H9 (cell line): ENCODE results near the gene C2orf68. TPM values are rescaled to one million over a fixed set of nuclear protein-coding genes. Genes with fewer than 3 reads are reported as not detected.

Source experiments
- DNase-seq: peaks from one replicate; pipeline ENCODE4 v3.0.0-alpha.2; 2017
- H2AFZ ChIP-seq: one replicate; pipeline ENCODE4 v1.6.1; 2013; ENCODE audit warnings: mild to moderate bottlenecking, low read length, control low read depth, moderate library complexity
- H2AK5ac ChIP-seq: 2 replicates; pipeline ENCODE4 v1.6.1; 2013; ENCODE audit warnings: low read length, control low read depth, mixed read lengths; ENCODE audit not compliant: insufficient read length
- H2BK120ac ChIP-seq: one replicate; pipeline ENCODE4 v1.6.1; 2013; ENCODE audit warnings: low read depth, mild to moderate bottlenecking, low read length, control low read depth, inconsistent platforms; ENCODE audit not compliant: poor library complexity, severe bottlenecking
- H2BK12ac ChIP-seq: 2 replicates; pipeline ENCODE4 v1.6.1; 2013; ENCODE audit warnings: low read length, control low read depth, mixed read lengths, low read depth; ENCODE audit not compliant: insufficient read length
- H2BK15ac ChIP-seq: 2 replicates; pipeline ENCODE4 v1.6.1; 2013; ENCODE audit warnings: low read depth, low read length, control low read depth
- H2BK20ac ChIP-seq: one replicate; pipeline ENCODE4 v1.6.1; 2013; ENCODE audit warnings: low read depth, mild to moderate bottlenecking, low read length, control low read depth, inconsistent platforms; ENCODE audit not compliant: poor library complexity, severe bottlenecking
- H2BK5ac ChIP-seq: 2 replicates; pipeline ENCODE4 v1.6.1; 2013; ENCODE audit warnings: low read length, control low read depth, mixed read lengths; ENCODE audit not compliant: insufficient read length
- H3K14ac ChIP-seq: 2 replicates; pipeline ENCODE4 v1.6.1; 2013; ENCODE audit warnings: low read length, control low read depth; ENCODE audit not compliant: insufficient read depth
- H3K18ac ChIP-seq: 2 replicates; pipeline ENCODE4 v1.6.1; 2013; ENCODE audit warnings: low read depth, mild to moderate bottlenecking, mixed read lengths, low read length, control low read depth; ENCODE audit not compliant: insufficient read length
- H3K23ac ChIP-seq: 2 replicates; pipeline ENCODE4 v1.6.1; 2013; ENCODE audit warnings: low read length, control low read depth, mixed read lengths, low read depth; ENCODE audit not compliant: insufficient read length
- H3K23me2 ChIP-seq: 2 replicates; pipeline ENCODE4 v1.6.1; 2013; ENCODE audit warnings: low read depth, mild to moderate bottlenecking, mixed read lengths, low read length, control low read depth; ENCODE audit not compliant: insufficient read length, poor library complexity, severe bottlenecking
- H3K27ac ChIP-seq: 2 replicates; pipeline ENCODE4 v1.5.1; 2013; ENCODE audit warnings: low read length, control low read depth, mixed read lengths, low read depth; ENCODE audit not compliant: insufficient read length
- H3K27me3 ChIP-seq: 2 replicates; pipeline ENCODE4 v1.6.1; 2013; ENCODE audit warnings: low read length, control low read depth, inconsistent platforms; ENCODE audit not compliant: insufficient read depth
- H3K4ac ChIP-seq: 2 replicates; pipeline ENCODE4 v1.6.1; 2013; ENCODE audit warnings: low read depth, mild to moderate bottlenecking, control low read depth, inconsistent platforms, low read length, moderate library complexity
- H3K4me1 ChIP-seq: 2 replicates; pipeline ENCODE4 v1.6.1; 2013; ENCODE audit warnings: low read length, control low read depth, inconsistent platforms; ENCODE audit not compliant: insufficient read depth
- H3K4me2 ChIP-seq: 2 replicates; pipeline ENCODE4 v1.6.1; 2013; ENCODE audit warnings: low read length, control low read depth, mixed read lengths; ENCODE audit not compliant: insufficient read length, insufficient read depth
- H3K56ac ChIP-seq: 2 replicates; pipeline ENCODE4 v1.6.1; 2013; ENCODE audit warnings: low read depth, mild to moderate bottlenecking, mixed read lengths, low read length, control low read depth; ENCODE audit not compliant: insufficient read length
- H3K79me1 ChIP-seq: 2 replicates; pipeline ENCODE4 v1.6.1; 2013; ENCODE audit warnings: low read depth, mild to moderate bottlenecking, moderate library complexity, low read length, control low read depth, inconsistent platforms; ENCODE audit not compliant: insufficient read depth, poor library complexity, severe bottlenecking
- H3K79me2 ChIP-seq: 2 replicates; pipeline ENCODE4 v1.6.1; 2013; ENCODE audit warnings: low read length, control low read depth, inconsistent platforms; ENCODE audit not compliant: insufficient read depth
- H3K9ac ChIP-seq: 2 replicates; pipeline ENCODE4 v1.6.1; 2013; ENCODE audit warnings: low read length, control low read depth, mixed read lengths; ENCODE audit not compliant: insufficient read length; ENCODE audit errors: extremely low read depth
- H3K9me3 ChIP-seq: one replicate; pipeline ENCODE4 v1.6.1; 2013; ENCODE audit warnings: low read depth, low read length, inconsistent platforms; ENCODE audit not compliant: control insufficient read depth
- H3T11ph ChIP-seq: one replicate; pipeline ENCODE4 v1.6.1; 2013; ENCODE audit warnings: mild to moderate bottlenecking, low read length, control low read depth, inconsistent platforms
- H4K20me1 ChIP-seq: one replicate; pipeline ENCODE4 v1.6.1; 2013; ENCODE audit not compliant: control insufficient read depth, insufficient read length, insufficient read depth
- H4K5ac ChIP-seq: 2 replicates; pipeline ENCODE4 v1.6.1; 2013; ENCODE audit warnings: low read depth, mild to moderate bottlenecking, mixed read lengths, low read length, control low read depth; ENCODE audit not compliant: insufficient read length
- H4K8ac ChIP-seq: replicated peaks from 2 replicates; pipeline ENCODE4 v1.6.1; 2013; ENCODE audit warnings: low read length, control low read depth, mixed read lengths, low read depth; ENCODE audit not compliant: insufficient read length
- H4K91ac ChIP-seq: 2 replicates; pipeline ENCODE4 v1.6.1; 2013; ENCODE audit warnings: low read depth, mild to moderate bottlenecking, moderate library complexity, mixed read lengths, low read length, control low read depth; ENCODE audit not compliant: insufficient read length
- H3K27ac Mint-ChIP-seq, 3 experiments: 2 replicates in 2 of 3; 3 replicates in 1 of 3; pipeline ENCODE4 v1.8.0; 2020 to 2021; ENCODE audit warnings: mixed read lengths in 3 of 3, mild to moderate bottlenecking in 1 of 3, moderate library complexity in 1 of 3
- H3K27me3 Mint-ChIP-seq: 2 replicates; pipeline ENCODE4 v1.8.0; 2021; ENCODE audit warnings: low read depth, mild to moderate bottlenecking, moderate library complexity, mixed read lengths
- H3K36me3 Mint-ChIP-seq, 3 experiments: 2 replicates in 2 of 3; 3 replicates in 1 of 3; pipeline ENCODE4 v1.8.0; 2020 to 2021; ENCODE audit warnings: low read depth in 3 of 3, mixed read lengths in 3 of 3; ENCODE audit not compliant: insufficient read depth in 1 of 3
- H3K4me1 Mint-ChIP-seq, 2 experiments: 2 replicates each; pipeline ENCODE4 v1.8.0; 2020; ENCODE audit warnings: mixed read lengths in 2 of 2
- H3K4me3 Mint-ChIP-seq, 2 experiments: 2 replicates in 1 of 2; 3 replicates in 1 of 2; pipeline ENCODE4 v1.8.0; 2020 to 2021; ENCODE audit warnings: mild to moderate bottlenecking in 2 of 2, mixed read lengths in 2 of 2, moderate library complexity in 1 of 2
- H3K9me3 Mint-ChIP-seq, 2 experiments: 2 replicates in 1 of 2; 3 replicates in 1 of 2; pipeline ENCODE4 v1.8.0; 2020; ENCODE audit warnings: mild to moderate bottlenecking in 2 of 2, mixed read lengths in 2 of 2, moderate library complexity in 1 of 2
- CTCF ChIP-seq: fragments of 200-600 bp; sonication (generic); conservative IDR thresholded peaks from 3 replicates; pipeline ENCODE4 v1.8.0; 2021; ENCODE audit warnings: antibody characterized with exemption, mild to moderate bottlenecking
- WGBS: extraction: QIAGEN DNeasy Blood & Tissue Kit; methylation state at CpG from one replicate; pipeline ENCODE4 v1.1.7; 2013; ENCODE audit warnings: missing lambda C conversion rate, low lambda C conversion rate, mixed read lengths; ENCODE audit not compliant: insufficient read length; ENCODE audit errors: extremely low coverage; 5-methylcytosine and 5-hydroxymethylcytosine counted together
- total RNA-seq: library from RNA; stranded (reverse); gene quantifications from 2 replicates; pipeline ENCODE4 v1.2.1, GENCODE V29; 2021

C2orf68 gene
- total RNA-seq, 1 experiment from 2014 or later: 39.6 TPM

DNA sequence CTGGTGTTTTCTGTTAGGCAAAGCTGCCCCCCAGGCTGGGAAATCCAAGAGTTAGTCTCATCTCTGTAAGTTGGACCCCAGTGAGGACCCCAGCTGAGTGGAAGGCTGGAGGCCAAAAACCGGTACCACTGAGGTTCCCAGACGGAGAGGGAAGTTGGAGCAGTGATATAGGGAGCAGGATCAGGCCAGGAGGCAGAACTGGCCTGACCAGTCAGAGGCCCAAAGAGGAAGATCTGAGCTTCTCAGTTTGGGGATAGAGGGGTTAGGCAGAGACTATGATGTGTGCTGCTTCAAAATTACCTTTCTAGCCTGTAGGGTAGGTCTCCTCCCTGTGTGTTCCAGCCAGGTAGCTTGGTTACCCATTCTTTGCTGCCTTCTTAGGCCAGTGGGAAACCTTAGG is 20.9 kb downstream of the C2orf68 start:
- Mint-ChIP-seq H3K4me1 (peaks cover 8 to 10% of the 10 kb centered on the region in 2 experiments), H3K4me3 (no peak overlapping the region), H3K27ac (no peak overlapping the region; a peak in 2 of 7 replicates), H3K27me3 (peaks cover 26% of the 10 kb centered on the region), H3K9me3 (no peaks in the 10 kb centered on the region), H3K36me3 (peaks cover 0 to 4% (median 0%) of the 10 kb centered on the region in 3 experiments; a peak in 1 of 7 replicates)
- no peak overlapping the region for H3K4me2 ChIP-seq
- no peaks in the 10 kb centered on the region for H3K27me3 ChIP-seq
- DNase-seq: no peak
- no peaks in the 10 kb centered on the region for H3K79me1 ChIP-seq
- WGBS: no CpG with 5 or more reads among the region's 2 CpGs
- no peak overlapping the region for H2BK12ac ChIP-seq
- no peak overlapping the region for H3T11ph ChIP-seq
- H3K27ac ChIP-seq: no peak overlapping the region
- TF ChIP-seq CTCF: no peak
- H3K79me2 ChIP-seq: no peaks in the 10 kb centered on the region
- no peak overlapping the region for H3K56ac ChIP-seq
- no peaks in the 10 kb centered on the region for H4K20me1 ChIP-seq
- H2BK120ac ChIP-seq: no peak overlapping the region
- H2BK5ac ChIP-seq: no peak overlapping the region
- no peak overlapping the region for H3K9ac ChIP-seq
- no peak overlapping the region for H2AFZ ChIP-seq
- H2BK20ac ChIP-seq: no peak overlapping the region
- H3K9me3 ChIP-seq: no peaks in the 10 kb centered on the region
- H3K23me2 ChIP-seq: peaks cover 7% of the 10 kb centered on the region
- no peak overlapping the region for H4K5ac ChIP-seq
- H4K91ac ChIP-seq: no peak overlapping the region
- H2AK5ac ChIP-seq: no peak overlapping the region
- H3K4ac ChIP-seq: no peak overlapping the region
- no peak overlapping the region for H3K23ac ChIP-seq
- no peak overlapping the region for H3K18ac ChIP-seq
- H3K14ac ChIP-seq: no peak overlapping the region
- H4K8ac ChIP-seq: no peak overlapping the region
- no peaks in the 10 kb centered on the region for H3K4me1 ChIP-seq
- no peak overlapping the region for H2BK15ac ChIP-seq
